Stimulated activated CD8-positive, alpha-beta memory T cell treated with anti-CD3 and anti-CD28 coated beads, Interleukin-12 subunit alpha, Interleukin-12 subunit beta, amount 100 ng/mL, for 1 hour (primary cell): Measurements from ENCODE around the gene GLO1.

Source experiments
- DNase-seq: peaks from one replicate; pipeline ENCODE4 v3.0.0-alpha.2; 2020; ENCODE audit warnings: low read depth

Gene GLO1

DNA sequence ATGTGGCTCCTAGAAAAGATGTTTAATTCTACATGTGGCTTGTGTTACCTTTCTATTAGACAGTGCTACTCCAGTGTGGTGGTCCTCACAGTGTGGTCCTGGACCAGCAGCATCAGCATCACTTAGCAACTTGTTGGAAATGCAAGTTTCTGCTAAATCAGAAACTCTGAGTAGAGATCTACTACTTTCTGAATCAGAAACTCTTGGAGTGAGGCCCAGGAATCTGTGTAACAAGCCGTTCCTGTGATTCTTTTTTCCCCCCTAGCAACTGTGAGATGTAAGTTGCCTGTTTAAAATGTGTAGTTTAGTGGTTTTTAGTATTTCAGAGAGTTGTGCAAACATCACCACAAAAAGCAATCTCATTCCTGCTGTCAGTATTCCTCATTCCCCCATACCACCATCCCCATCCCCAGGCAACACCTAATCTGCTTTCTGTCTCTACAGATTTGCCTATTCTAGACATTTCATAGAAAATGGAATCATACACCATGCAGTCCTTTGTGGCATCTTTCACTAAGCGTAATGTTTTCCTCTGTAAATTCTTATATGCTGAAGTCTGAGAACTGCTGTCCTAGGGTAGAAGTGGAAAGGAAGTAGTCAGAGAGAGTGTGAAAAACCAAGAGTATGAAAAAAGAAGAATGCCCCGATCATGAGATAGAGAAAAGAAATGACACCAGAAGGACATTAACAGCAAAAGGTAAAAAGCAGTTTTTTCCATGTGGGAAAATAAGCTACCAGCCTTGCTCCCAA lies 44.4 kb downstream of the GLO1 start:
- no peak for DNase-seq

DNA sequence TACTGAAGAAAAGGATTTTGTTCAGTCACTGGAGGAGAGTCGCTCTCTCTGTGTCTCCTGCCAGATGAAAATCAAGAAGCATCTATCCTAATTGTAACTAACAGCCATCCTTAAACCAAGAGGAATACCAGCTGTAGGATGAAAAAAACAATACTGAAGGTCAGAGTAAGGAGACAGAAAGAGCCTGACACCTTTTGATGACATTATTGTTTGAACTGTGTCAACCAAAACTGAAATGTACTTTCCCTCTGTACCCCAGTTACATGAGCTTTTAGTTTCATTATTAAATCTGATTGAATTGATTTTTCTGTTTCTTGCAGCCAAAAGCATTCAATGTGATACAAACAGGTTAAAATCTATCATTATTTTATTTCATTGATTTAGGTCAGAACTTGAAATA lies 46.0 kb downstream of the GLO1 start:
- DNase-seq, result no peak

DNA sequence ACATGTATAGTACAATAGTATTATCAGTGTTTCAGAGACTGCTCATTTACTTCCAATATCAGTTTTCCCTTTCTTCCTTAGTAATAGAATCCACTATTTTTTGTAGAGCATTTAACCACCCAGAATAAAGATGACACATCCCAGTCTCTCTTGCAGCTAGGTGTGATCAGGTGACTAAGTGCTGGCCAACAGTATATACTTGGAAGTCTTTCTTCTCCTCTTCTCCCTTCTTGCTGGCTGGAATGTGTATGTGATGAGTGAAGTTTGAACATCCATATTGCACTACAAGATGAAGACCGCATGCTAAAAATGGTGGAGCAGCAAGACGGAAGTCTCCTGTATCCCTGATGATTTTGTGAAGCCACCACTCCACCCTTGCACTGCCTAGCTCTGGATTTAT lies 48.7 kb downstream of the GLO1 start:
- DNase-seq, result no peak

GRCh38 chr6:38651121-38651784 lies 51.7 kb downstream of the GLO1 start:
- no peak for DNase-seq

- DNase-seq, result no peak
Measured at GRCh38 chr6:38650207-38650752, 52.7 kb downstream of the GLO1 start.

- no peak for DNase-seq
Measured at GRCh38 chr6:38649744-38650143, 53.2 kb downstream of the GLO1 start.

GRCh38 chr6:38648629-38649028 lies 54.3 kb downstream of the GLO1 start:
- DNase-seq, result no peak

DNA sequence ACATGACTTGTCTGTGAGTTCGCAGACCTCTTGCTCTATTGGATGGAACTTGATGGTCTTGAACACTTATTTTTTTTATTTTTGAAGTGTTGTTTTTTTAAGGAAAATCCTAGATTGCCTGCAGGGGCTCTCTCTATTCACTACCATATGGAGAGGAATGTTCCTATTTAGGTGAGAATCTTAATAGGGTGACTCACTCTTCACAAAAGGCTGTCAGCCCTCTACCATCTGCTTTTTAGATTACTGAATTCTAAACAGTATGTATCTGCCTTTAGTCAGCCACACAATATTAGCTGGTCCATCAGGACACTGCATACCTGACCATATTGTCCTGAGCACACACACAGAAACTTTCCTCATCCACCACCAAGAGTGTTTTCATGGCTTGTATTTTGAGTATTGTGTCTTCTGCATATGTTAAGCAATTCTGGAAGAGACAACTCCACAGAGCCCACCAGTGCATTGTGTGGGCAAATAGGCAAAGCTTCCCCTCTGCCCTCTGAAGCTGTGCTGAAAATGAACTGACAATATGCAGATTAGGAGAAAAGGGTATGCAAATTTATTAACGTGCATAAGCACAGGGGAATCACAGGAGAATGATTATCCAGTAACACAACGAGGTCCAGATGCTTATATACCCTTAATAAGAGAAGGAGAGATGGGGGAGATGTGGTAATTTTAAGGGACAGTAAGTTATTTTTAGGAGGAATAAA lies 56.6 kb downstream of the GLO1 start:
- no peak for DNase-seq

- DNase-seq, result no peak
Measured at GRCh38 chr6:38644951-38645350, 58.0 kb downstream of the GLO1 start.

DNA sequence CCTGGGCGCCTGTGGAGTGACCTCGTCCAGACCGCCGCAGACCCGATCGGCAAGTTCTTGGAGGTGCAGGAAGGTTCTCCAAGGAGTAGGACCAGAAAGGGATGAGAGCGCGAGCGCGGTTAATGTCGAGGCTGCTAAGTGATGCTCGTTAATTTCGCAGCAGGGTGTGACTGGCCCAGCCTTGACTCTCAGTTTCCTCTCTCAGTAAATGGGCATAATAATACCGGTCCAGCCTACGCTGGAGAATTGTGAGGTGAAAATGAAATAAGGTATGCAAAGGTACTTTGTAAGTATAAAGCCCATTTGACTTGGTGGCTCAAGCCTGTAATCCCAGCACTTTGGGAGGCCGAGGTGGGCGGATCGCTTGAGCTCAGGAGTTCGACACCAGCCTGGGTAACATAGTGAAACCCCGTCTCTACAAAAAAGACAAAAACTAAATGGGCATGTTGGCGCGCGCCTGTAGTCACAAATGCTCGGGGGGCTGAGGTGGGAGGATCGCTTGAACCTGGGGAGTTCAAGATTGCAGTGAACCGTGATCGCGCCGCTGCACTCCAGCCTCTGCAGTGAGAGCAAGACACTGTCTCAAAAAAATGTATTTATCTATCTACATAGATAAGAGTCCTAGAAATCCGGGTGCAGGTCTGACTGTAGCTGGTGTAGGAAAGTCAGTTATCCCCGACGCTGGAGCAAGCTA lies 62.6 kb downstream of the GLO1 start:
- no peak for DNase-seq

- DNase-seq, result peak; percentile 64
Measured at GRCh38 chr6:38639498-38640215, 63.3 kb downstream of the GLO1 start, which contains the start of gene BTBD9. Gene BTBD9, minus strand, starts transcription at chr6:38639929.

- DNase-seq, result peak; percentile 43
Measured at GRCh38 chr6:38638941-38639497, 63.9 kb downstream of the GLO1 start.

DNA sequence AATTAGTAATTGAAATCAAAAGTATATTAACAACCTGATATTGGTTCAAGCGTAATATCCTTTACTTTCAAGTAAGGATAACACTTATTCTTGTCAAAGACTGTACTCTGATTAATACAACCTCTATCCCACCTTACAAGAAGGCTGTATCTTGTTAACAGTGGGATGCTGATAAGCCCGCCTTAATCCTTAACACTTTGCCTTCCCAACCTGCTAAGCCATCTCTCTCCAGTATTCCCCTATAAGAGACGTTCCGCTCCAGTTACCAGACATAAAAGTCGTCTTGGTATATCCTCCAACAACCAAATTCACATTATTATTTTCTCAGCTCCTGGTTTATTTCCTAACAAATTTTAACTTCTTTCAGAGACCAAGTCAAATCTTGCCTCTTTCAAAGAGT lies 65.2 kb downstream of the GLO1 start:
- no peak for DNase-seq

DNA sequence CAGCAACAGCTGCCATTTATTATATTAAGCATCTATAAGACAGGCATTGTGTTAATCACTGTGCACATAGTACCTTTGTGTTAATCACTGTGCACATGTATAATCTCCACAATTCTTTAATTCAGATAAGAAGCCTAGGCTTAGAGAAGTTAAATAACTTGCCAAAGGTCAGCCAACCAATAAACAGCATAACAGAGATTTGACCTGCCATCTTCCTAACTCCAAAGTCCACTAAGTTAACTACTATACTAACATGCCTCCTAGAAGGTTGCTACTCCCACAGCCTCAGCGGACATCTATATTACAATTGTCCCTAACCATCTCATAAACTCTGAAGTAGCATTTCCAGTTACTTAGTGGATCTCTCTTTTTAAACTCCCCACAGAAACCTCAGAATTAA lies 66.9 kb downstream of the GLO1 start:
- no peak for DNase-seq

DNA sequence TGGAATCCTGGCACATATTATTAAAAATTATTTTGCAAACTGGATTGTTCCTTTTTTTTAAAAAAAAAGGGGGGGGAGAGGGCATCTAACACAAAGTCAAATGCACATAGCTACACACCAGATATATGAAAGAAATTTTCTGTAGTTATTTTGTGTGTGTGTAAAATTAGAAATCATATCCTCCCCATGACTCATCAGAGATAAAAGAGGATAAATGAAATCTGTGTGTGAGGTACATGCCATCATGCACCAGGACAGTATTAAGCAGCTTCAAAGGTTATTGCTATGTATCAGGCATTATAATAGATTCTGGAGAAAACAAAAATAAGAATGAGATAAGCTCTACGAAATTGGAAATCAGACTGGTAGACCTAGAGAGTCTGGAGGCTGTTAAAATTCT lies 68.4 kb downstream of the GLO1 start:
- no peak for DNase-seq

GRCh38 chr6:38632490-38632889 lies 70.5 kb downstream of the GLO1 start:
- DNase-seq, result no peak

- DNase-seq, result no peak
Measured at GRCh38 chr6:38631186-38631783, 71.7 kb downstream of the GLO1 start.
